ENCODE measurements around the gene ZC2HC1C. TPM values are rescaled to one million over a fixed set of nuclear protein-coding genes. Genes with fewer than 3 reads are reported as not detected.

Gene ZC2HC1C
- total and polyA plus RNA-seq, 2 of the 13 experiments (the other 11 are each of a cell fraction or from before 2014, with no cell fraction given): 3.3 to 3.5 TPM

DNA sequence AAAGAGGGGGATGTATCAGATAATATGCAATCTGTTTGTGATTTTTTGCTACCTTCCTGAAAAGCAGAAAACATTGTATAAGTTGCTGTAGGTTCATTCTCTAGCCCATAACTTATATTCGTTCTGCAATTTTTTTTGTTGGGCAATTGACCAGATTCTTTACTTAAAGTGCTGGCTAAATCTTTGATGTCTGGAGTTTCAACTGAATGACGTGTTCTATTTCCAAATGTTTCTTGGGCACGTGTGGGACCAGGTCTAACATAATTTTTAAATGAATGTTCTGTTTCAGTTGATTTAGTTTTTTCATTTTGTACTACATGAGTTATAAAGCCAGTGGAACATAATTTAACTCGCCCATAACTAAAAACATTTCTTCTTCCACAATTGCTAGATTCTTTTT, 21.9 kb upstream of the ZC2HC1C start:
- H3K27ac ChIP-seq (ENCODE audit: extremely low read length, insufficient read depth, low read length): no peak overlapping the region
- ChIA-PET POLR2A (no interaction called here), CTCF (ENCODE audit: low intra/inter-chr PET ratio, low total read pairs) (no interaction called here)
- H3K79me2 ChIP-seq (ENCODE audit: insufficient read depth, low read length): peaks cover 29% of the 10 kb centered on the region
- no peak for ATAC-seq
- in situ Hi-C loops (cut with HindIII; ENCODE audit: extremely low pct_ligation_motif_present, low pct_unique_long_range_greater_than_20kb) (no loop called here), intact Hi-C loops (cut with micrococcal nuclease; ENCODE audit: unreplicated experiment) (no loop called here)
- 93% methylated on average over 4 of the region's 4 CpGs for WGBS (ENCODE audit: low lambda C conversion rate)
- no peaks in the 10 kb centered on the region; a peak in 1 of 5 replicates for H3K36me3 ChIP-seq (replicated peaks in 1 of 2; ENCODE audit: control insufficient read depth in 1 of 2, insufficient read depth in 2 of 2, low read length in 2 of 2)
- H3K9me3 ChIP-seq (ENCODE audit: low read length): no peaks in the 10 kb centered on the region
- no TSS peak for BruUV-seq (replicated peaks)
- no peak overlapping the region for H3K4me3 ChIP-seq (replicated peaks in 1 of 3; ENCODE audit: insufficient read depth in 1 of 3, low read depth in 2 of 3, low read length in 3 of 3)
- no peaks in the 10 kb centered on the region for H4K20me1 ChIP-seq (ENCODE audit: insufficient read depth, low read length)
- no peak for DNase-seq (ENCODE audit: low spot score)
- H3K4me2 ChIP-seq (ENCODE audit: low read depth, low read length): no peak overlapping the region
- no peak for FAIRE-seq
- no peak overlapping the region for H2AFZ ChIP-seq (ENCODE audit: low read length)
- no peaks in the 10 kb centered on the region for H3K27me3 ChIP-seq (ENCODE audit: control insufficient read depth in 1 of 2, insufficient read depth in 2 of 2, low read length in 2 of 2)
- peaks cover 66% of the 10 kb centered on the region for H3K4me1 ChIP-seq (ENCODE audit: insufficient read depth, low read length)
- H3K9ac ChIP-seq (ENCODE audit: insufficient read depth, low read depth, low read length): no peak overlapping the region
- TF ChIP-seq SOX6 (IDR thresholded peaks at IDR 0.05) (no peak), SOX6 (CRISPR knock-in tag; IDR thresholded peaks at IDR 0.05) (no peak), THAP11 (CRISPR knock-in tag; IDR thresholded peaks at IDR 0.05) (no peak), ZNF792 (CRISPR knock-in tag; IDR thresholded peaks at IDR 0.05) (no peak), TOPORS (CRISPR knock-in tag; IDR thresholded peaks at IDR 0.05) (no peak), GTF3A (CRISPR knock-in tag; conservative IDR thresholded peaks at IDR 0.05) (no peak), NFYC (CRISPR knock-in tag; IDR thresholded peaks at IDR 0.05) (no peak), PHF21A (CRISPR knock-in tag; IDR thresholded peaks at IDR 0.05) (no peak), ZEB1 (IDR thresholded peaks at IDR 0.05; ENCODE audit: insufficient replicate concordance, low read depth) (no peak)
- TF ChIP-seq, protein P1, sequence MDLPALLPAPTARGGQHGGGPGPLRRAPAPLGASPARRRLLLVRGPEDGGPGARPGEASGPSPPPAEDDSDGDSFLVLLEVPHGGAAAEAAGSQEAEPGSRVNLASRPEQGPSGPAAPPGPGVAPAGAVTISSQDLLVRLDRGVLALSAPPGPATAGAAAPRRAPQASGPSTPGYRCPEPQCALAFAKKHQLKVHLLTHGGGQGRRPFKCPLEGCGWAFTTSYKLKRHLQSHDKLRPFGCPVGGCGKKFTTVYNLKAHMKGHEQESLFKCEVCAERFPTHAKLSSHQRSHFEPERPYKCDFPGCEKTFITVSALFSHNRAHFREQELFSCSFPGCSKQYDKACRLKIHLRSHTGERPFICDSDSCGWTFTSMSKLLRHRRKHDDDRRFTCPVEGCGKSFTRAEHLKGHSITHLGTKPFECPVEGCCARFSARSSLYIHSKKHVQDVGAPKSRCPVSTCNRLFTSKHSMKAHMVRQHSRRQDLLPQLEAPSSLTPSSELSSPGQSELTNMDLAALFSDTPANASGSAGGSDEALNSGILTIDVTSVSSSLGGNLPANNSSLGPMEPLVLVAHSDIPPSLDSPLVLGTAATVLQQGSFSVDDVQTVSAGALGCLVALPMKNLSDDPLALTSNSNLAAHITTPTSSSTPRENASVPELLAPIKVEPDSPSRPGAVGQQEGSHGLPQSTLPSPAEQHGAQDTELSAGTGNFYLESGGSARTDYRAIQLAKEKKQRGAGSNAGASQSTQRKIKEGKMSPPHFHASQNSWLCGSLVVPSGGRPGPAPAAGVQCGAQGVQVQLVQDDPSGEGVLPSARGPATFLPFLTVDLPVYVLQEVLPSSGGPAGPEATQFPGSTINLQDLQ (CRISPR knock-in tag; IDR thresholded peaks at IDR 0.05): no peak
- TF ChIP-seq, protein P2, sequence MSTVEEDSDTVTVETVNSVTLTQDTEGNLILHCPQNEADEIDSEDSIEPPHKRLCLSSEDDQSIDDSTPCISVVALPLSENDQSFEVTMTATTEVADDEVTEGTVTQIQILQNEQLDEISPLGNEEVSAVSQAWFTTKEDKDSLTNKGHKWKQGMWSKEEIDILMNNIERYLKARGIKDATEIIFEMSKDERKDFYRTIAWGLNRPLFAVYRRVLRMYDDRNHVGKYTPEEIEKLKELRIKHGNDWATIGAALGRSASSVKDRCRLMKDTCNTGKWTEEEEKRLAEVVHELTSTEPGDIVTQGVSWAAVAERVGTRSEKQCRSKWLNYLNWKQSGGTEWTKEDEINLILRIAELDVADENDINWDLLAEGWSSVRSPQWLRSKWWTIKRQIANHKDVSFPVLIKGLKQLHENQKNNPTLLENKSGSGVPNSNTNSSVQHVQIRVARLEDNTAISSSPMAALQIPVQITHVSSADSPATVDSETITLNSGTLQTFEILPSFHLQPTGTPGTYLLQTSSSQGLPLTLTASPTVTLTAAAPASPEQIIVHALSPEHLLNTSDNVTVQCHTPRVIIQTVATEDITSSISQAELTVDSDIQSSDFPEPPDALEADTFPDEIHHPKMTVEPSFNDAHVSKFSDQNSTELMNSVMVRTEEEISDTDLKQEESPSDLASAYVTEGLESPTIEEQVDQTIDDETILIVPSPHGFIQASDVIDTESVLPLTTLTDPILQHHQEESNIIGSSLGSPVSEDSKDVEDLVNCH (CRISPR knock-in tag; IDR thresholded peaks at IDR 0.05): no peak
- TF ChIP-seq, protein P3, sequence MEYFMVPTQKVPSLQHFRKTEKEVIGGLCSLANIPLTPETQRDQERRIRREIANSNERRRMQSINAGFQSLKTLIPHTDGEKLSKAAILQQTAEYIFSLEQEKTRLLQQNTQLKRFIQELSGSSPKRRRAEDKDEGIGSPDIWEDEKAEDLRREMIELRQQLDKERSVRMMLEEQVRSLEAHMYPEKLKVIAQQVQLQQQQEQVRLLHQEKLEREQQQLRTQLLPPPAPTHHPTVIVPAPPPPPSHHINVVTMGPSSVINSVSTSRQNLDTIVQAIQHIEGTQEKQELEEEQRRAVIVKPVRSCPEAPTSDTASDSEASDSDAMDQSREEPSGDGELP (IDR thresholded peaks at IDR 0.05; ENCODE audit: borderline replicate concordance, low read depth): no peak
